Fibroblast of lung (primary cell): ENCODE results near the gene OBSCN. TPM values are rescaled to one million over a fixed set of nuclear protein-coding genes. Genes with fewer than 3 reads are reported as not detected.

Experiments
- DNase-seq, 2 donors: peaks; one replicate each; pipeline versions ENCODE4 v3.0.0 to v3.0.0-alpha.2; 2010; ENCODE audit warnings: low read depth in 2 of 2
- H2AFZ ChIP-seq: 2 replicates; pipeline ENCODE4 v1.5.1; 2012; ENCODE audit warnings: low read length, control low read depth, inconsistent platforms
- H3K27ac ChIP-seq: 2 replicates; pipeline ENCODE4 v1.5.1; 2011; ENCODE audit warnings: low read length, control low read depth; ENCODE audit not compliant: insufficient read depth
- H3K27me3 ChIP-seq: 2 replicates; pipeline ENCODE4 v1.5.1; 2011; ENCODE audit warnings: mild to moderate bottlenecking, low read length; ENCODE audit not compliant: control insufficient read depth, insufficient read depth
- H3K36me3 ChIP-seq: 2 replicates; pipeline ENCODE4 v1.5.1; 2011; ENCODE audit warnings: low read length; ENCODE audit not compliant: control insufficient read depth, insufficient read depth
- H3K4me1 ChIP-seq: 2 replicates; pipeline ENCODE4 v1.5.1; 2011; ENCODE audit warnings: low read length; ENCODE audit not compliant: control insufficient read depth, insufficient read depth; ENCODE audit errors: extremely low read depth
- H3K4me2 ChIP-seq: 2 replicates; pipeline ENCODE4 v1.5.1; 2011; ENCODE audit warnings: low read length, control low read depth; ENCODE audit not compliant: insufficient read depth; ENCODE audit errors: extremely low read depth
- H3K4me3 ChIP-seq, 4 experiments: fragments of 200-600 bp in 1 of 4; sonication (generic) in 1 of 4; replicated peaks in 1 of 4; 2 replicates each; pipeline ENCODE4 v1.5.1; 2011 to 2016; ENCODE audit warnings: low read length in 4 of 4, low read depth in 3 of 4, mild to moderate bottlenecking in 3 of 4, control low read depth in 2 of 4, inconsistent platforms in 1 of 4, mixed read lengths in 1 of 4; ENCODE audit not compliant: insufficient read depth in 1 of 4; ENCODE audit errors: control extremely low read depth in 1 of 4
- H3K79me2 ChIP-seq: 2 replicates; pipeline ENCODE4 v1.5.1; 2012; ENCODE audit warnings: mild to moderate bottlenecking, low read length, inconsistent platforms; ENCODE audit not compliant: control insufficient read depth, insufficient read depth
- H3K9ac ChIP-seq: 2 replicates; pipeline ENCODE4 v1.5.1; 2011; ENCODE audit warnings: mild to moderate bottlenecking, low read length, control low read depth; ENCODE audit not compliant: insufficient read depth
- H3K9me3 ChIP-seq: 2 replicates; pipeline ENCODE4 v1.5.1; 2012; ENCODE audit warnings: low read depth, low read length; ENCODE audit not compliant: control insufficient read depth, insufficient read depth
- H4K20me1 ChIP-seq: 2 replicates; pipeline ENCODE4 v1.5.1; 2011; ENCODE audit warnings: low read length; ENCODE audit not compliant: control insufficient read depth, insufficient read depth; ENCODE audit errors: extremely low read depth
- CTCF ChIP-seq, 2 donors: IDR thresholded peaks in 1 of 2; conservative IDR thresholded peaks in 1 of 2; 1 replicate in 1 of 2; 2 replicates in 1 of 2; pipeline ENCODE4 v1.5.1; 2011 to 2012; ENCODE audit warnings: low read length in 2 of 2, control low read depth in 1 of 2, inconsistent platforms in 1 of 2, low read depth in 1 of 2, mild to moderate bottlenecking in 1 of 2
- EZH2 ChIP-seq: IDR thresholded peaks from 2 replicates; pipeline ENCODE4 v1.5.1; 2012; ENCODE audit warnings: low read length, control low read depth, mild to moderate bottlenecking; ENCODE audit errors: missing control alignments
- polyA plus RNA-seq, 2 donors: library from polyadenylated mRNA; depleted of rRNA in 1 of 2; stranded (reverse) in 1 of 2; unstranded in 1 of 2; fragments of >200 nt; gene quantifications; 2 replicates each; pipeline ENCODE4 v1.2.1, GENCODE V29; 2011 to 2012; ENCODE audit warnings: missing spikeins in 1 of 2
- total RNA-seq: library from RNA; depleted of rRNA; stranded (reverse); fragments of >200 nt; gene quantifications from 2 replicates; pipeline ENCODE4 v1.2.1, GENCODE V29; 2014

The OBSCN gene
- total and polyA plus RNA-seq, 2 donors (not counting 1 experiment from before 2014, with no cell fraction given), result 0.87 to 16.8 TPM

DNA sequence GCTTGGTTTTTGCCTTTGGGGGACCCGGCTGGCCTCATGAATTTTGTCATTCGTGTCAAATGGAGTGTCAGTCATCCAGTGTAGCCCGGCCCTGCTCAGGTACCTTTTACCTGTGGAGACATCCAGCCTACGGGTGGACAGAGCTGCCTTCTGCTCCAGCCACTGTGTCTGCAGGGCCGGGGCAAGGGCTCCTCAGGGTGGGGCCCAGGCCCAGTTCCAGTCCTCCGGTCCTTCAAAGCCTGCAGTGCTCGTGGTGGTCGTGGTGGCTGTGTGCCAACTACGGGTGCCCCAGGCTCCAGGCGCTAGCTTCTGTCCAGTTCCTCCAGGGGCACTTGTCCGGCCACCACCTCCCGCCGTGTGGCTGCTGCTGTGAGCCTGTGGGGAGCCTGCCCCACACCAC lies 144.0 kb downstream of the OBSCN start:
- Histone ChIP-seq H2AFZ (no peak overlapping the region), H3K79me2 (no peaks in the 10 kb centered on the region), H3K27me3 (no peaks in the 10 kb centered on the region), H3K27ac (no peak overlapping the region), H3K9ac (no peak overlapping the region), H3K36me3 (no peaks in the 10 kb centered on the region), H3K4me2 (no peak overlapping the region), H3K9me3 (no peaks in the 10 kb centered on the region), H4K20me1 (no peaks in the 10 kb centered on the region), H3K4me1 (no peaks in the 10 kb centered on the region), H3K4me3 (no peak overlapping the region)
- DNase-seq, result no peak
- TF ChIP-seq CTCF (conservative IDR thresholded peaks at IDR 0.05 in 1 of 2, IDR thresholded peaks at IDR 0.05 in 1 of 2; ENCODE audit: low read depth in 1 of 2, low read length in 2 of 2) (no peak), EZH2 (no peak)

DNA sequence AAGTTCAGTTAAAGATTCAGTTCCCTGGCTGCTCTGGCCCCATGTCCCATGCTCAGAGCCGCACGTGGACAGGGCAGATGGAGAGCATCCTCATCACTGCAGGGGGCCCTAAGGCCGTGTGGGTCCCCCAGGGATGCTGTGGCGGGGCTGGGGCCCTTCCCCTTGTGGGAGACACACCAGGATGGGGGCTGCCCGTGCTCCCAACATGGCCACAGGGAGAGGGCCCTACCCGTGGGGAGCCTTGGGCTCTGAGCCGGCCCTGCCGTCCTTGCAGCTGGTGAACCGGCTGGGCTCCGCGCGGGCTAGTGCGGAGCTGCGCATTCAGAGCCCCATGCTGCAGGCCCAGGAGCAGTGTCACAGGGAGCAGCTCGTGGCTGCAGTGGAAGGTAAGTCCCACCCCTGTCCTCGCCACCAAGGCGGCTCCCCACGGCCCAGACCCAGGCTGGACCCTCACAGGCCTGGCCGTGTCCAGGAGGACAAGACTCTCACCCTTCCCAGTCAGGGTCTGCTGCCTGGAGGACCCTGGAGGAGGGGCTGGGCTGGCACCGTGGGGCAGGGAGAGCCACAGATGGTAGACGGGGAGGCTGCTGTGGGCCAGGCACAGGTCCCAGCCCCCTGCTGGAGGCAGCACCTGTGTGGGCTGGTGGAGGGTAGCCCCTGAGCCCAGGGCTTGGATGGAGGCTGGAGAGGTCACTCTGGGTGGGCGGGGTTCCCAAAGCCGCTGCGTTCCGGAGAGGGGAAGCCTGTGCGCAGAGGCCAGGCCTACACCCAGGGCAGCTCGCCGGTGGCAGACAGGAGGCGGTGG lies 145.0 kb downstream of the OBSCN start:
- Histone ChIP-seq H2AFZ (no peak overlapping the region), H3K4me1 (no peaks in the 10 kb centered on the region), H3K4me3 (no peak overlapping the region), H3K27me3 (no peaks in the 10 kb centered on the region), H3K4me2 (no peak overlapping the region), H3K9me3 (no peaks in the 10 kb centered on the region), H4K20me1 (no peaks in the 10 kb centered on the region), H3K36me3 (no peaks in the 10 kb centered on the region), H3K9ac (no peak overlapping the region), H3K79me2 (no peaks in the 10 kb centered on the region), H3K27ac (no peak overlapping the region)
- DNase-seq, result no peak
- TF ChIP-seq EZH2, result no peak
- no peak for TF ChIP-seq CTCF (conservative IDR thresholded peaks at IDR 0.05 in 1 of 2, IDR thresholded peaks at IDR 0.05 in 1 of 2; ENCODE audit: low read depth in 1 of 2, low read length in 2 of 2)

DNA sequence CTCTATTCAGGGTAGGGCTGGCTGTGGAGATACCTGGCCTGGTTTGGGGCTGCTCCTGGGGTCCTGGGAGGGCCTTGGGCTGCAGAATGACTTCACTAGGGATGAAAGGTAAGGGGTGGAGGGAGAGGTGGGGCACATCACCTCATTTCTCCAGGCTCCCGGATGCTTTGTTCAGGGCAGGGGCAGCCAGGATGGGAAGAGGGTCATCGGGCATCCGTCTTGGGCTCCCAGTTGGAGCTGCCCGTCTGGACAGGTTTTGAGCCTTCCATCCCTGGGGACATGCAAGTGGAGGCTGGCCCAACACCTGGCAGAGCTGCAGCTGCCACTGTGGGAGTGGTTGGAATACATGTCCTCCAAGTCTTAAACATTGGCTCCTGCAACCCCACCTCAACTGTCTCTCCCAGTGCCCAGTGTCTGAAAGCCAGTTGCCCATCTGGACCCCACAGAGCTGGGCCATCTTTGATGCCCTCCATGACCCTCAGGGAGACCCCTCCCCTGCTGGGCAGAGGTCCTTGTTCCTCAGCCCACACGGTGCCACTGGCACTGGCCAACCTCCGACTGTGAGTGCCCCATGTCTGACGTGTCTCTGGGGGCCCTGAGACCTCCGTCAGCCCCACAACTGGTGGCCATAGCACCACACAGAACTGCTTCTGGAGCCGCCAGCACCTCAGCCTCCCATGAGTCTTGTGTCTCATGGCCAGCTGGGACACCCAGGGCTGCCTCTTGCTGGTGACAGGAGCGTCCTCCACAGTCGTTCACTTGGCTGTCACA lies 145.9 kb downstream of the OBSCN start:
- Histone ChIP-seq H3K9ac (no peak overlapping the region), H3K4me2 (no peak overlapping the region), H3K27ac (no peak overlapping the region), H4K20me1 (no peaks in the 10 kb centered on the region), H3K4me1 (no peaks in the 10 kb centered on the region), H3K4me3 (no peak overlapping the region), H3K79me2 (no peaks in the 10 kb centered on the region), H2AFZ (no peak overlapping the region), H3K36me3 (no peaks in the 10 kb centered on the region), H3K9me3 (no peaks in the 10 kb centered on the region), H3K27me3 (no peaks in the 10 kb centered on the region)
- TF ChIP-seq EZH2 (no peak), CTCF (conservative IDR thresholded peaks at IDR 0.05 in 1 of 2, IDR thresholded peaks at IDR 0.05 in 1 of 2; ENCODE audit: low read depth in 1 of 2, low read length in 2 of 2) (no peak)
- DNase-seq, result no peak
